GM19324 (cell line): Measurements from ENCODE around the gene FARP1.

Experiments used
- ATAC-seq: cut with Tn5 transposase; IDR thresholded peaks from one replicate; pipeline ENCODE4 v1.9.1; 2021; ENCODE audit warnings: mild to moderate bottlenecking, moderate library complexity; ENCODE audit not compliant: unreplicated experiment, low FRiP score

Gene FARP1

DNA sequence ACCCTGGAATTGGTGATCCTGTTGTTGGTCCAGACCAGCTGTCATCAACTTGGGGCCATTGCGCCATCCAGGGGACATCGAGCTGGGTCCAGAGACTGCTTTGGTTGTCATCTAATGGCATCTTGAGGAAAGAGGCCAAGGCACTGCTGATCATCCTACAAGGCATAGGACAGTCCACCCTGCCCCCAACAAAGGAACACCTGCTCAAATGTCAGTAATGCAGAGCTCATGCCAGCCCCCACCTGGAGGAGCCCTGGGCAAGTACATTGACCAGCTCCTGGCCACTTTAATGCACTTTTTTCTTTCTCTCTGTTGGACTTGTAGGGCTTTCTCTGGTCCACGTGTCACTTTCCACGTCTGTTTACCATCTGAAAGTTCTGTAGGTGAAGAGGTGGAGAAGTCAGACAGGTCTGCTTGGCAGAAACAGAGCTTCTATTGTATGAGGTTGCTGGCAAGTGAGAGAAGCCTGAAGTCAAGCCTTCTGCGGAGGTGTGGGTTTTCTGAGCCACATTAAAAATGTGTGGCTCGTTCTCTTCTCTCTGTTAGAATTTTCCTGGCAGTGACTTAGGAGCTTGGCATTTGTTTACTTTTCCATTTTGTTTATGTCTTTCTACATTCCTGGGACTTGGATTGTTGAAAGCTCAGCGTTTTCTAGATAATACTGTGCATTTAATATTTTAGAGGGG is 158.2 kb downstream of the FARP1 start:
- no peak for ATAC-seq

DNA sequence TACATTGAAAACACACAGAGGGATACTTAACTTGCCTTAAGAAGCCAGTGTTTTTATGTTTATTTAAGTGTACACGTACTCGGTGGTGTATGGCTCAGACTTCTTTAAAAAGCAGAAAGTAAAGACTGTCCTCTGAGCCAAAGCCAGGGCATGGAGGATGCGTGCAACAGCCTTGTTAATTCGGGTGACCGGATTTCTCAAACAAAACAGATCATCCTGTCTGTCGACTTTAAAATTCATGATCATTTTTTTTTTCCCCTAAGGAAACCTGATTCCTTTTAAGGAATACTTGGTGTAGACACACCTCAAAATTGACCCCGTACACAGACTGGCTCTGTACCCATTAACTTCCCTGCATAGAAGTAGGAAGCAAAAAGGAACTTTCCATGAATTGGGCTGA is 158.8 kb downstream of the FARP1 start:
- ATAC-seq: no peak

DNA sequence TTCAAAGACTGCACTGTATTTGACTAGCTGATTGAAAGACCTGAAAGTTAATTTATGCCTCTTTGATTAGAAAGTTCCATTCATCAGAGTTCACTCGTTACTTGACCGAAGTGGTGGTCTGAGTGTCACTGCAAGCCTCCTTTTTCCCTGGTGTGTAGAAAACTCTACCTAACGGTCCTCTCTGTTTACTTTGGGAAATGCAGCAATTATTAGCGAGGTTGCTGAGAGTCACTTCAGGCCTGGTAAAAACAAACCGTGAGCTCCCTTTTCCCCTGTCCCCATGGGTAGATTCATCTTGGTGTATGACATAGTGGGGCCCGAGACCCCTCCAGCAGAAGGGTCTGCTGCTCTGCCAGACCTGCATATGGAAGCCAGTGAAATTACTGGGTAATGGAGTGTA is 161.0 kb downstream of the FARP1 start:
- no peak for ATAC-seq

DNA sequence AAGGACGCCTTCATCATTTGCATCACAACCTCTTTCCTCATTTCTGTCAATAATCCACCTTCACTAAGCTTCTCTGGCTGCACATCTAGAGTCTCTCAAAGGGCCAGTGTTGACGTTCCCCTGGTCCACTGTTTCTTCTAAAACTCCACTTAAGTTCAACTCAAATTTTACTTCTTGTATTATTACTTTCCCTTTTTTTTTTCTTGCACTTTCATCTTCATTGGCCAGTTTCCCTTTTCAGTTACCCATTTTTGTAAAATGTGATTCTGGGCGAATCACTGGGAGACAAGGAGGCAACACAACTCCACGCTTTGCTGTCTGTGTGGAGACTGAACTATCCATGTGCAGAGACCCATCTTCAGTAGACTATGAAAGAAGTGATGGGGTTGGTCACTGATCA is 162.8 kb downstream of the FARP1 start:
- ATAC-seq: no peak

- ATAC-seq: no peak
Observed at GRCh38 chr13:98307463-98308085, 164.7 kb downstream of the FARP1 start.

GRCh38 chr13:98308086-98308911 is 165.4 kb downstream of the FARP1 start:
- ATAC-seq: no peak

- no peak for ATAC-seq
Observed at GRCh38 chr13:98309569-98310335, 166.9 kb downstream of the FARP1 start.

- ATAC-seq: no peak
Observed at GRCh38 chr13:98310485-98311199, 167.7 kb downstream of the FARP1 start.

- no peak for ATAC-seq
Observed at GRCh38 chr13:98311200-98311548, 168.3 kb downstream of the FARP1 start.

DNA sequence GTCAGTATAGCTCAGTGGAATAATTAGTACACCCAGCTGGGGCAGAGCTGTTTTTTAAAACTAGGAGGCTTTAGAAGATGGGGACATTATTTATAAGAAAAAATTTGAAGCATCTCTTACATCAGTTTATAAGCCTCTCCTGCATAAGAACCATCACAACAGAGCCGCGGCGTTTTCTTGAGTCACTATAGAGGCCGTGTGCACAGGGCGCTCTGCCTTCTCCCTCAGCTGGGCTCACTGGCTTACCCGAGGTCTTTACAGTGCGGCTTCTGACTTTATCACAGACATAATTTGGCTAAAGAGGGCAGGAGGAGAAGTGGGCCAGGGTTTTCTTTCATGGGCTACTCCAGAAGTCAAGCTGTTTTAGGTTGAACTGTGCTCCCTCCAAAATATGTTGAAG is 169.7 kb downstream of the FARP1 start:
- ATAC-seq: no peak

DNA sequence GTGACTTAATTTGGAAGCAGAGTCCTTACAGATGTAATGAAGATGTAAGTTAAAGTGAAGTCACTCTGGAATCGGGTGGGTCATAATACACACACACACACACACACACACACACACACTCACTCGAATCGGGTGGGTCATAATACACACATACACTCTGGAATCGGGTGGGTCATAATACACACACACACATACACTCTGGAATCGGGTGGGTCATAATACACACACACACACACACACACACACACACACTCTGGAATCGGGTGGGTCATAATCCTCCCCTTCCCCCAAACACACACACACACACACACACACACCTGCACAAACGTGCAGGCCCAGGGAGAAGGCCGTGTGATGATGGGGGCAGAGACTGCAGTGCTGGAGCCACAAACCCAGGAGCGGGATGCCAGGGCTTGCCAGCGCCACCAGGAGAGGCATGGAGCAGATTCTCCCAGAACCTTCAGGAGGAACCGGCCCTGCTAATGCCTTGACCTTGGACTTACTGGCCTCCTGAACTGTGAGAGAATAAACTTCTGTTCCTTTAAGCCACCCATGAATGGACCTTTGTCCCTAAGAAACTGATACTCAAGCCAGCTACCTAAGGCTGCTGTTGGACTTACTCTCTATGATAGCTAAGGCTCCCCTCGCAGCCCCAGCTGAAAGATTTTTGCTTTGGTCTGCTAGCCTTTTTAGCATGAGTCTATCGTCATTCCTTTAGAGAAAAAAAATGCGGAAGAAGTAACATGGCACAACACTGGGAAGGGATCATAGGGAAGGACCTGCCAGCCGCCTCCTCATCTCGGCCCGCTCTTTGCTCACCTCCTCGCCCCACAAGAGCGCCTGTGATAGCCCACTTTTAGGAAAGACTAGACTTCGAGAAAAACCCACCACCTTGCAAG is 170.4 kb downstream of the FARP1 start:
- no peak for ATAC-seq

DNA sequence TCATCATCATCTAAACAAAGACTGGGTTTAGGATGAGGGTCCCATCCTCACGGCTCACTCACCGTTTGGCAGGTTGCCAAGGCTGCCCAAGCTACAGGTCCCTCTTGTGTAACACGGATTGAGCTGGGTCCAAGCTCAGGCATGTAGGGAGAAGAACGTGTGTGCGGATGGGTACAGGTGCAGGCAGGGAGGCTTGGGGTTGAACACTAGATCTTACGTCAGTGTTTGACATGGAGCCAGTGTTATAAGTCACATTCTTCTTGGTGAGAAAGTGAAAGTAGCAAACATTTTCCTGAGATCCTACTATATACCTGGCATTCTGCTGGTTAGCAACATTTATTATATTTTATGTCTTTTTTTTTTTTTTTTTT is 171.0 kb downstream of the FARP1 start:
- ATAC-seq: no peak

DNA sequence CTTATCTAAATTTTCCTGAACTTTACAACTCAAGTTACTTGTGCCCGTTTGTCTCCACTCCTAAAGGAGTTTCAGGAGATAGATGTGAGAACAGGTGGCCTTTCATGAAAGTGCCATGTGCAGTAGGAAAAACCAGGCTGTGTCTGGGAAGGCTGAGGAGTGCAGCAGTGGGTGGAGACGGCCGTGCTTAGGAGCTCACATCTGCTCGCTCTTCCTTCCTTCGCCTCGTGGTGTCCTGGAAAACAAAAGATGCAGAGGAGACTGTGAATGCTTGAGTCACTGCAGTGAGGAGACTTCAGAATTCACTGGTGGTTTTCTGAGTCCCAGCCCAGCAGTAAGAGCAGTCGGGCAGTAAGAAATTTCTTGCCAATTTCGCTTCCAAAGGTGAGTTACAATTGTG is 172.6 kb downstream of the FARP1 start:
- ATAC-seq: no peak

- ATAC-seq: no peak
Observed at GRCh38 chr13:98315902-98316301, 173.0 kb downstream of the FARP1 start.

DNA sequence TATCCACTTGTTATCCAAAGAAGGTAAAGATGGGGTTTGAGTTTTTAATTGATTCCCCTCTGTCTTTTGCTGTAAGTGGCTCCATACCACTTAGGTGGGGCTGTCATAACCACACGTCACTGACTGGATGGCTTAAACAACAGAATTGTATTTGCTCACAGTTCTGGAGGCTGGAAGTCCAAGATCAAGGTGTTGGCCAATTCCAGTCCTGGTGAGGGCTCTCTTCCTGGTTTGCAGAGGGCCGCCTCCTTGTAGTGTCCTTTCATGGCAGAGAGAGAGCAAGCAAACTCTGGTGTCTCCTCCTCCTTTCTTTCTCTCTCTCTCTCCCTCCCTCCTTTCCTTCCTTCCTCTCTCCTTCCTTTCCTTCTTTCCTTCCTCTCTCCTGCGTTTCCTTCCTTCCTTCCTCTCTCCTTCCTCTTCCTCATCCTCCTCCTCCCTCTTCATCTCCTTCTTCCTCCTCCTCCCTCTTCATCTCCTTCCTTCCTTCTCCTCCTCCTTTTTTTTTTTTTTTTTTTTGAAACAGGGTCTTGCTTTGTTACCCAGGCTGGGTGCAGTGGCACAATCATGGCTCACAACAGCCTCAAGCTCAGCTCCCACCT is 174.8 kb downstream of the FARP1 start:
- no peak for ATAC-seq

DNA sequence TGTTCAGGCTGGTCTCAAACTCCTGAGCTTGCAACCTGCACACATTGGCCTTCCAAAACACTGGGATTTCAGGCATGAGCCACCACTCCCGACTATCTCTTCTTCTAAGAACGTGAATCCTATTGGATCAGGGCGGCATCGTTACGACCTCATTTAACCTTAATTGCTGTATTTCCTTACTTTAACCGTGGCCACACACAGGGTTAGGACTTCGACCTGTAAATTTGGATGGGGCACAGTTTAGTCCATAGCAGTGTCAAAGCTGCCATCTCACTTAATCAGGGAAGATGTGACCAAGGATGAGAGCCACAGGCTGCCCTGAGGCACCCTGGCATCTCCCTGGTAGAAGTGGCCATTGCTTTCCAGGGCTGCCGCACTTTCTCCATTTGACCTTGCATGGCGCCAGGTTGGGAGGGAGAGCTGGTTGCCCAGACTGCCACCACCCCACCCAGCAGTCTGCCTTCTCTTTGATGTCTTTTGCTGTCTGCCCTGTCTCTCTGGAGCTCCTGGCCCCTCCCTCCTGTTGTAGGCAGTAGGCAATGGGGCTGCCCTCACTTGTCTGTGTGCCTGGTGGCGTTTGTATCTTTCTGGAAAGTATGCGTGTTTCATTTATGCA is 175.5 kb downstream of the FARP1 start:
- ATAC-seq: no peak

DNA sequence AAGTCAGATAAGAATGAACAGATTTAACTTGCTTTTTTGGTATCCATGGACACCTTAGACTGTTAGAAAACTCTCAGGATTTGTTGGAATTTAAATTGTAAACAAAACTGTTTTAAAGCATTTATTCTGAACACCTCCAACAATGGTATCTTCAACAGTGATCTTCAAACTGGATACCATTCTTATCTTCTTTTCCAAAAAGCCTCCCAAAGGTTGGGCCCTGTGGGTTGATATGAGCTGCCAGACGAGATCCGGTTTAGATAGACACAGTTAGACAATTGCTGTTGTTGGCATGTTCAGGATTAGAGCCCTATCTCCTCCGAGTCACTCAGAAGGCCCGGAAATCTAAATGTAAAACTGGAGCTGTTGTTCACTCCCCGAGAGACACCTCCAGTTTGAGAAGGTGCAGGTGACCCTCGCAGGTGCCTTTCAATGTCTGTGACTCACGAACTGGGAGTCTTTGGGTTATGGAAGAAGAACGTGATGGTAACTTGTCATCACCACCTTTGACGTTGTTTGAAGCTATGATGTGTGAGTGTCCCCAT is 177.7 kb downstream of the FARP1 start:
- no peak for ATAC-seq

DNA sequence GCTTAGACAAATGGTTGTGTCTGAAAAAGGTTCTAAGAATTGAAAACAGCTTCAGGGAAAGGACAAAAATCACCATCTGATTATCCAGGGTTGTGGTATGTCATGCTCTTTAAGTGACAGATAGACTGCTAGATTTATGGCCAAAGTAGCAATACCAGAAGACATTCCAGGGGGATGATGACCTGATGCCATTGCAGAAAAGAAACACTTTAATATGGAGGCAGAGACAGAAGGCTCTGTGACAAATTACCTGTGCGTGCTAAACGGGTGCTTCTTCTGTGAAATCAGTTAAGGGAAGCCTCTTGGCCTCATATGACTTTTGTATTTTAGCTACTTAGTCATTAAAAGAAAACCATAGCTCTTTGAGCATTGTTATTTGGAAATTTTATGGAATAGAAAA is 178.5 kb downstream of the FARP1 start:
- no peak for ATAC-seq
